Ishikawa (cell line): Measurements from ENCODE around the gene DOLK.

Experiments used
- CEBPB ChIP-seq: IDR thresholded peaks from 2 replicates; pipeline ENCODE4 v1.6.1; 2012
- CREB1 ChIP-seq: IDR thresholded peaks from 2 replicates; pipeline ENCODE4 v1.6.1; 2012; ENCODE audit warnings: low read depth
- EGR1 ChIP-seq: IDR thresholded peaks from 2 replicates; pipeline ENCODE4 v1.6.1; 2012
- EP300 ChIP-seq: IDR thresholded peaks from 2 replicates; pipeline ENCODE4 v1.6.1; 2012; ENCODE audit warnings: borderline replicate concordance
- FOXM1 ChIP-seq: IDR thresholded peaks from 2 replicates; pipeline ENCODE4 v1.6.1; 2012; ENCODE audit warnings: low read depth, borderline replicate concordance
- MAX ChIP-seq: IDR thresholded peaks from 2 replicates; pipeline ENCODE4 v1.6.1; 2012
- NFIC ChIP-seq: IDR thresholded peaks from 2 replicates; pipeline ENCODE4 v1.6.1; 2012
- RAD21 ChIP-seq: IDR thresholded peaks from 2 replicates; pipeline ENCODE4 v1.6.1; 2012; ENCODE audit warnings: low read depth
- TAF1 ChIP-seq: IDR thresholded peaks from 2 replicates; pipeline ENCODE4 v1.6.1; 2012; ENCODE audit warnings: low read depth, mild to moderate bottlenecking
- TCF12 ChIP-seq: IDR thresholded peaks from 2 replicates; pipeline ENCODE4 v1.6.1; 2012; ENCODE audit warnings: low read depth
- TEAD4 ChIP-seq: IDR thresholded peaks from 2 replicates; pipeline ENCODE4 v1.6.1; 2012
- YY1 ChIP-seq: IDR thresholded peaks from 2 replicates; pipeline ENCODE4 v1.6.1; 2012; ENCODE audit warnings: low read depth
- ZBTB7A ChIP-seq: IDR thresholded peaks from 2 replicates; pipeline ENCODE4 v1.6.1; 2012; ENCODE audit warnings: low read depth
- TF ChIP-seq, protein P1 (sequence below): IDR thresholded peaks from 2 replicates; pipeline ENCODE4 v1.6.1; 2012; ENCODE audit warnings: low read depth, mild to moderate bottlenecking
- TF ChIP-seq, protein P2 (sequence below): IDR thresholded peaks from 2 replicates; pipeline ENCODE4 v1.6.1; 2012

The DOLK gene

DNA sequence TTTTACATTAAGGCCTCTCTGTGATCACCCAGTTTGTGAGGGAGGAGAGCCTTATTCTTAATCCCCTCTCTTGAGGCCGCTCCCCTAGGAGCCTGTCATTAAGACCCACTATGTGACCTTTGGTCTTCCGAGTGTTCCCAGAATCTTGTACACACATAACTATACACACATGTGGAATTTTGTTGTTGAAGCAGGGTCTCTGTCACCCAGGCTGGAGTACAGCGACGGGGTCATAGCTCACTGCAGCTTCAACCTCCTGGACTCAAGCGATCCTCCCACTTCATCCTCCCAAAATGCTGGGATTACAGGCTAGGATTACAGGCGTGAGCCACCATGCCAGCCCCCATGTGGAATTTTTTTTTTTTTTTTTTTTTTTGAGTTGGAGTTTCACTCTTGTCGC is 41.4 kb downstream of the DOLK start:
- TF ChIP-seq MAX = no peak
- no peak for TF ChIP-seq EP300
- no peak for TF ChIP-seq TEAD4
- TF ChIP-seq CEBPB = no peak
- TF ChIP-seq EGR1 = no peak
- TF ChIP-seq TAF1 = no peak
- TF ChIP-seq TCF12 = no peak
- no peak for TF ChIP-seq CREB1
- TF ChIP-seq FOXM1 = no peak
- no peak for TF ChIP-seq RAD21
- TF ChIP-seq NFIC = no peak
- TF ChIP-seq, protein P1, sequence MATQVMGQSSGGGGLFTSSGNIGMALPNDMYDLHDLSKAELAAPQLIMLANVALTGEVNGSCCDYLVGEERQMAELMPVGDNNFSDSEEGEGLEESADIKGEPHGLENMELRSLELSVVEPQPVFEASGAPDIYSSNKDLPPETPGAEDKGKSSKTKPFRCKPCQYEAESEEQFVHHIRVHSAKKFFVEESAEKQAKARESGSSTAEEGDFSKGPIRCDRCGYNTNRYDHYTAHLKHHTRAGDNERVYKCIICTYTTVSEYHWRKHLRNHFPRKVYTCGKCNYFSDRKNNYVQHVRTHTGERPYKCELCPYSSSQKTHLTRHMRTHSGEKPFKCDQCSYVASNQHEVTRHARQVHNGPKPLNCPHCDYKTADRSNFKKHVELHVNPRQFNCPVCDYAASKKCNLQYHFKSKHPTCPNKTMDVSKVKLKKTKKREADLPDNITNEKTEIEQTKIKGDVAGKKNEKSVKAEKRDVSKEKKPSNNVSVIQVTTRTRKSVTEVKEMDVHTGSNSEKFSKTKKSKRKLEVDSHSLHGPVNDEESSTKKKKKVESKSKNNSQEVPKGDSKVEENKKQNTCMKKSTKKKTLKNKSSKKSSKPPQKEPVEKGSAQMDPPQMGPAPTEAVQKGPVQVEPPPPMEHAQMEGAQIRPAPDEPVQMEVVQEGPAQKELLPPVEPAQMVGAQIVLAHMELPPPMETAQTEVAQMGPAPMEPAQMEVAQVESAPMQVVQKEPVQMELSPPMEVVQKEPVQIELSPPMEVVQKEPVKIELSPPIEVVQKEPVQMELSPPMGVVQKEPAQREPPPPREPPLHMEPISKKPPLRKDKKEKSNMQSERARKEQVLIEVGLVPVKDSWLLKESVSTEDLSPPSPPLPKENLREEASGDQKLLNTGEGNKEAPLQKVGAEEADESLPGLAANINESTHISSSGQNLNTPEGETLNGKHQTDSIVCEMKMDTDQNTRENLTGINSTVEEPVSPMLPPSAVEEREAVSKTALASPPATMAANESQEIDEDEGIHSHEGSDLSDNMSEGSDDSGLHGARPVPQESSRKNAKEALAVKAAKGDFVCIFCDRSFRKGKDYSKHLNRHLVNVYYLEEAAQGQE = no peak
- TF ChIP-seq, protein P2, sequence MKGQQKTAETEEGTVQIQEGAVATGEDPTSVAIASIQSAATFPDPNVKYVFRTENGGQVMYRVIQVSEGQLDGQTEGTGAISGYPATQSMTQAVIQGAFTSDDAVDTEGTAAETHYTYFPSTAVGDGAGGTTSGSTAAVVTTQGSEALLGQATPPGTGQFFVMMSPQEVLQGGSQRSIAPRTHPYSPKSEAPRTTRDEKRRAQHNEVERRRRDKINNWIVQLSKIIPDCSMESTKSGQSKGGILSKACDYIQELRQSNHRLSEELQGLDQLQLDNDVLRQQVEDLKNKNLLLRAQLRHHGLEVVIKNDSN = no peak
- no peak for TF ChIP-seq YY1
- TF ChIP-seq ZBTB7A = no peak

- TF ChIP-seq, protein P2 = no peak
- TF ChIP-seq FOXM1 (no peak), YY1 (no peak), NFIC (no peak), EP300 (no peak), CEBPB (no peak), RAD21 (no peak), TEAD4 (no peak), MAX (no peak), TAF1 (no peak), CREB1 (no peak), TCF12 (no peak), EGR1 (no peak), ZBTB7A (no peak)
- TF ChIP-seq, protein P1 = no peak
Measured at GRCh38 chr9:128903871-128904620, 43.4 kb downstream of the DOLK start.

GRCh38 chr9:128903079-128903461 is 44.3 kb downstream of the DOLK start:
- TF ChIP-seq TCF12 (no peak), EGR1 (no peak), NFIC (no peak), EP300 (no peak), CEBPB (no peak), YY1 (no peak), CREB1 (no peak)
- TF ChIP-seq, protein P2 = no peak

DNA sequence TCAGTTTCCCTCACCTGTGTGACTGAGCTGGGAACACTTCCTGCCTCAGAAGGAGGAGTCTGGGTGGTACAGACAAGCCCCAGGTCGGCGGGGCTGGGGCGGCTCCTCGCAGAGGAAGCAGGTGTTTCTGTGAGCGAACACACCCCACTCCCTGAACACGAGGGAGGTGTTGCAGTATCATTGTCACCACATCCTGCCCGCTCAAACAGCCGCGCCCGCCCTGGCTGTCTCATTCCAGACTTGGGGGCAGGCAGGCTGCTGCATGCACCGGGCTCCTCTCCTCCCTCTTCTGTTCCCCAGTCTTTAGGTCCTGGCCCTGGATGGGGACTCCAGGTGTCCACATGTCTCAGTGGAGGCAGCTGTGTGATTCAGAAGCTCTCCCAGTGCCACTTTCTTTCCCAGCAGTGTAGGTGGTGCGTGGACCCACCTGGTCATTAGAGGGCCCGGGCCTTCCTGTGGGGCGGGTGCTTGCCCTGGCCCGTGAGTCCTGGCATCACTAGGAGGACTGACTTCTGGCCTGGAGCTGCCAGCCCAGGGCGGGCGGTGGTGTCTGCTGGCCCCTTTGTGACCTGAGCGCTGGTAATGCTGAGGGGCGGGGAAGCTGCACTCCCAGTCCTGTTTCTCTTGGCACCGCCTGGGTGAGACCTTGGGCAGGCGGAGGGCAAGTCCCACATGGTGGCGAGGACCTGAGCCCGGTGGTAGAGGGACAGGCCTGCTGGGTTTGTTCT is 44.9 kb downstream of the DOLK start:
- peak; percentile 36; the same call in 1 of the 2 replicates for TF ChIP-seq MAX
- no peak for TF ChIP-seq EGR1

GRCh38 chr9:128901822-128902221 is 45.6 kb downstream of the DOLK start:
- TF ChIP-seq FOXM1 = no peak
- no peak for TF ChIP-seq TEAD4
- no peak for TF ChIP-seq RAD21
- no peak for TF ChIP-seq TCF12
- TF ChIP-seq CREB1 = no peak
- TF ChIP-seq MAX = no peak
- TF ChIP-seq, protein P1 = no peak
- TF ChIP-seq NFIC = no peak
